Fibroblast of lung (primary cell): ENCODE measurements around the gene LRP1.

ENCODE experiments used
- EZH2 ChIP-seq: IDR thresholded peaks from 2 replicates; pipeline ENCODE4 v1.5.1; 2012; ENCODE audit warnings: low read length, control low read depth, mild to moderate bottlenecking; ENCODE audit errors: missing control alignments
- TF ChIP-seq, protein P1 (sequence below), 2 donors: IDR thresholded peaks in 1 of 2; conservative IDR thresholded peaks in 1 of 2; 1 replicate in 1 of 2; 2 replicates in 1 of 2; pipeline ENCODE4 v1.5.1; 2011 to 2012; ENCODE audit warnings: low read length in 2 of 2, control low read depth in 1 of 2, inconsistent platforms in 1 of 2, low read depth in 1 of 2, mild to moderate bottlenecking in 1 of 2

DNA sequence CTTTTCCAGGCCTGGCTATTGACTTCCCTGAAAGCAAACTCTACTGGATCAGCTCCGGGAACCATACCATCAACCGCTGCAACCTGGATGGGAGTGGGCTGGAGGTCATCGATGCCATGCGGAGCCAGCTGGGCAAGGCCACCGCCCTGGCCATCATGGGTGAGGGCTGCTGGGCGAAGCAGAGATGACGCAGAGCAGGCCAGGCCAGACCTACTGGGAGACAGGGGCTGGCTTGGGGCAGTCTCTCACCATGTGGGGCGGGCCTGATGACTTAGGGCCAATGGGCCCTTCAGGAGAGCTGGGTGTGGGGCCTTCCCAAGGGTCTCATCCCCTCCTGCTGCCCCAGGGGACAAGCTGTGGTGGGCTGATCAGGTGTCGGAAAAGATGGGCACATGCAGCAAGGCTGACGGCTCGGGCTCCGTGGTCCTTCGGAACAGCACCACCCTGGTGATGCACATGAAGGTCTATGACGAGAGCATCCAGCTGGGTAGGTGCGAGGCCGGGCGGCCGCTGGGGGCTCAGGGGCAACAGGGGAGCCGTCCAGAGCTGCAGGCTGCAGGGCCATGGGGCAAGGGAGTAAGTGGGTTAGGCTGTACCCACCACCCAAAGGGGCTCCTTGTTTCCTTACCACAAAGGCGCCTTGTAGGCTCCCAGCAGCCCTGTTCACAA is 52.2 kb downstream of the LRP1 start:
- no peak for TF ChIP-seq EZH2
- TF ChIP-seq, protein P1, sequence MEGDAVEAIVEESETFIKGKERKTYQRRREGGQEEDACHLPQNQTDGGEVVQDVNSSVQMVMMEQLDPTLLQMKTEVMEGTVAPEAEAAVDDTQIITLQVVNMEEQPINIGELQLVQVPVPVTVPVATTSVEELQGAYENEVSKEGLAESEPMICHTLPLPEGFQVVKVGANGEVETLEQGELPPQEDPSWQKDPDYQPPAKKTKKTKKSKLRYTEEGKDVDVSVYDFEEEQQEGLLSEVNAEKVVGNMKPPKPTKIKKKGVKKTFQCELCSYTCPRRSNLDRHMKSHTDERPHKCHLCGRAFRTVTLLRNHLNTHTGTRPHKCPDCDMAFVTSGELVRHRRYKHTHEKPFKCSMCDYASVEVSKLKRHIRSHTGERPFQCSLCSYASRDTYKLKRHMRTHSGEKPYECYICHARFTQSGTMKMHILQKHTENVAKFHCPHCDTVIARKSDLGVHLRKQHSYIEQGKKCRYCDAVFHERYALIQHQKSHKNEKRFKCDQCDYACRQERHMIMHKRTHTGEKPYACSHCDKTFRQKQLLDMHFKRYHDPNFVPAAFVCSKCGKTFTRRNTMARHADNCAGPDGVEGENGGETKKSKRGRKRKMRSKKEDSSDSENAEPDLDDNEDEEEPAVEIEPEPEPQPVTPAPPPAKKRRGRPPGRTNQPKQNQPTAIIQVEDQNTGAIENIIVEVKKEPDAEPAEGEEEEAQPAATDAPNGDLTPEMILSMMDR (conservative IDR thresholded peaks at IDR 0.05 in 1 of 2, IDR thresholded peaks at IDR 0.05 in 1 of 2; ENCODE audit: low read depth in 1 of 2, low read length in 2 of 2), result no peak
